RWPE1 (cell line): ENCODE results near the gene NOC2L.
A peak's percentile ranks its signal among the peaks of the same experiment; 100 is the strongest.
"Not testable (repeated sequence)": the region's sequence is repeated elsewhere in the genome, so short reads cannot be mapped to it uniquely, and the experiment has no call there.

Experiments used
- CTCF ChIA-PET: fragments of 350-600 bp; sonication (Branson Sonifier 250); formaldehyde crosslinking; extraction: SDS; loops from one replicate; lab custom pipeline; 2021; lab: Yijun Ruan, JAX
- POLR2A ChIA-PET: fragments of 400-600 bp; formaldehyde crosslinking; extraction: SDS; loops from one replicate; lab custom pipeline; 2020; ENCODE audit warnings: antibody characterized with exemption; ENCODE audit not compliant: low non-redundant PET; lab: Yijun Ruan, JAX
- DNase-seq: peaks from one replicate; pipeline ENCODE4 v3.0.0; 2012; ENCODE audit warnings: low spot score
- H3K27ac ChIP-seq: fragments of 450-650 bp; 2 replicates; pipeline ENCODE4 v1.5.1; 2017
- CTCF ChIP-seq: fragments of 450-650 bp; conservative IDR thresholded peaks from 2 replicates; pipeline ENCODE4 v1.5.1; 2017; ENCODE audit warnings: low read depth, mild to moderate bottlenecking

Gene NOC2L

GRCh38 chr1:980137-980571 lies 21.1 kb upstream of the NOC2L start:
- no peak for DNase-seq
- ChIA-PET POLR2A (interaction anchor here (1.0 to 1.3 kb wide), 2 partner anchors 13 to 22 kb away, joined by 4 to 5 read pairs; no protein-coding TSS in a partner anchor), CTCF (interaction anchor here (0.8 to 1.0 kb wide), 3 partner anchors 13 to 74 kb away, joined by 3 to 5 read pairs (median 3); no protein-coding TSS in a partner anchor)
- no peak for TF ChIP-seq CTCF
- no peak overlapping the region for H3K27ac ChIP-seq

- ChIA-PET CTCF (interaction anchor here (0.8 to 1.0 kb wide), 3 partner anchors 13 to 74 kb away, joined by 3 to 5 read pairs (median 3); no protein-coding TSS in a partner anchor), POLR2A (interaction anchor here (1.0 kb wide), 1 partner anchor 22 kb away, joined by 4 read pairs; no protein-coding TSS in a partner anchor)
- TF ChIP-seq CTCF = no peak
- H3K27ac ChIP-seq = no peak overlapping the region
- no peak for DNase-seq
Observed at GRCh38 chr1:979744-980072, 20.7 kb upstream of the NOC2L start.

- ChIA-PET POLR2A (no interaction called here), CTCF (interaction anchor here (0.8 kb wide), 2 partner anchors 23 to 73 kb away, joined by 3 to 5 read pairs; no protein-coding TSS in a partner anchor)
- TF ChIP-seq CTCF = no peak
- no peak overlapping the region for H3K27ac ChIP-seq
- no peak for DNase-seq
Observed at GRCh38 chr1:978835-979743, 20.0 kb upstream of the NOC2L start.

- DNase-seq = no peak
- ChIA-PET POLR2A (no interaction called here), CTCF (no interaction called here)
- H3K27ac ChIP-seq = no peak overlapping the region
- TF ChIP-seq CTCF = no peak
Observed at GRCh38 chr1:978069-978834, 19.2 kb upstream of the NOC2L start.

GRCh38 chr1:976791-977190 lies 17.7 kb upstream of the NOC2L start:
- DNase-seq, H3K27ac ChIP-seq: not testable (repeated sequence)
- POLR2A ChIA-PET = interaction anchor here (0.9 kb wide), 1 partner anchor 10 kb away, joined by 6 read pairs; the partner anchor contains the start of gene PLEKHN1
- CTCF ChIA-PET = interaction anchor here (0.6 to 1.8 kb wide), 4 partner anchors 18 to 274 kb away, joined by 3 to 9 read pairs (median 4); partner anchors contain the start of gene NOC2L

- peak; percentile 82 for TF ChIP-seq CTCF
- H3K27ac ChIP-seq = peak overlapping the region; percentile 81
- DNase-seq = peak; percentile 77
- CTCF ChIA-PET = interaction anchor here (0.6 to 1.8 kb wide), 10 partner anchors 15 to 337 kb away, joined by 3 to 9 read pairs (median 4); partner anchors contain the start of gene NOC2L
- POLR2A ChIA-PET = interaction anchor here (0.9 kb wide), 1 partner anchor 9 kb away, joined by 6 read pairs; the partner anchor contains the start of gene PLEKHN1
Observed at GRCh38 chr1:975896-976683, 17.0 kb upstream of the NOC2L start.
